AG04449 (cell line): Measurements from ENCODE around the gene HOXB8.

ENCODE experiments used
- CTCF ChIA-PET: fragments of 350-600 bp; formaldehyde crosslinking; extraction: SDS; loops from one replicate; lab custom pipeline; 2021; ENCODE audit warnings: antibody characterized with exemption; lab: Yijun Ruan, JAX
- POLR2A ChIA-PET: fragments of 400-600, 350-600 bp; formaldehyde crosslinking; extraction: SDS; loops from one replicate; lab custom pipeline; 2020; ENCODE audit warnings: antibody characterized with exemption, inconsistent platforms; lab: Yijun Ruan, JAX
- DNase-seq: peaks from one replicate; pipeline ENCODE4 v3.0.0-alpha.2; 2010; ENCODE audit warnings: low read depth, low spot score
- H3K4me3 ChIP-seq: 2 replicates; pipeline ENCODE4 v1.5.1; 2011; ENCODE audit warnings: low read depth, mild to moderate bottlenecking, control low read depth, low read length
- TF ChIP-seq, protein P1 (sequence below): IDR thresholded peaks from one replicate; pipeline ENCODE4 v1.5.1; 2011; ENCODE audit warnings: mild to moderate bottlenecking, moderate library complexity, low read length, control low read depth, inconsistent platforms; ENCODE audit not compliant: insufficient read depth; ENCODE audit errors: missing control alignments

The HOXB8 gene

GRCh38 chr17:48575673-48576478, 39.2 kb downstream of the HOXB8 start:
- POLR2A ChIA-PET, result interaction anchor here (0.8 to 2.8 kb wide), 10 partner anchors 9 to 93 kb away, joined by 3 to 16 read pairs (median 6); partner anchors contain the start of gene HOXB5

GRCh38 chr17:48575066-48575582, 40.0 kb downstream of the HOXB8 start:
- ChIA-PET POLR2A (interaction anchor here (0.6 to 2.8 kb wide), 5 partner anchors 9 to 549 kb away, joined by 3 to 16 read pairs (median 3); no protein-coding TSS in a partner anchor), CTCF (interaction anchor here (0.9 to 1.3 kb wide), 4 partner anchors 18 to 88 kb away, joined by 3 to 5 read pairs (median 4); no protein-coding TSS in a partner anchor)
- TF ChIP-seq, protein P1, sequence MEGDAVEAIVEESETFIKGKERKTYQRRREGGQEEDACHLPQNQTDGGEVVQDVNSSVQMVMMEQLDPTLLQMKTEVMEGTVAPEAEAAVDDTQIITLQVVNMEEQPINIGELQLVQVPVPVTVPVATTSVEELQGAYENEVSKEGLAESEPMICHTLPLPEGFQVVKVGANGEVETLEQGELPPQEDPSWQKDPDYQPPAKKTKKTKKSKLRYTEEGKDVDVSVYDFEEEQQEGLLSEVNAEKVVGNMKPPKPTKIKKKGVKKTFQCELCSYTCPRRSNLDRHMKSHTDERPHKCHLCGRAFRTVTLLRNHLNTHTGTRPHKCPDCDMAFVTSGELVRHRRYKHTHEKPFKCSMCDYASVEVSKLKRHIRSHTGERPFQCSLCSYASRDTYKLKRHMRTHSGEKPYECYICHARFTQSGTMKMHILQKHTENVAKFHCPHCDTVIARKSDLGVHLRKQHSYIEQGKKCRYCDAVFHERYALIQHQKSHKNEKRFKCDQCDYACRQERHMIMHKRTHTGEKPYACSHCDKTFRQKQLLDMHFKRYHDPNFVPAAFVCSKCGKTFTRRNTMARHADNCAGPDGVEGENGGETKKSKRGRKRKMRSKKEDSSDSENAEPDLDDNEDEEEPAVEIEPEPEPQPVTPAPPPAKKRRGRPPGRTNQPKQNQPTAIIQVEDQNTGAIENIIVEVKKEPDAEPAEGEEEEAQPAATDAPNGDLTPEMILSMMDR, result no peak
- DNase-seq, result no peak
- H3K4me3 ChIP-seq, result peak overlapping the region; percentile 49

More at GRCh38 chr17:48575673-48576478, 39.2 kb downstream of the HOXB8 start:
- TF ChIP-seq, protein P1, result no peak
- DNase-seq, result no peak
- H3K4me3 ChIP-seq, result peak overlapping the region; percentile 49
- CTCF ChIA-PET, result interaction anchor here (1.0 to 1.2 kb wide), 3 partner anchors 8 to 28 kb away, joined by 3 to 4 read pairs (median 4); no protein-coding TSS in a partner anchor

- H3K4me3 ChIP-seq, result peak overlapping the region; percentile 49
- TF ChIP-seq, protein P1, result no peak
- ChIA-PET CTCF (interaction anchor here (0.9 to 1.3 kb wide), 4 partner anchors 18 to 88 kb away, joined by 3 to 5 read pairs (median 4); no protein-coding TSS in a partner anchor), POLR2A (interaction anchor here (0.6 to 1.6 kb wide), 5 partner anchors 8 to 549 kb away, joined by 3 to 5 read pairs (median 3); no protein-coding TSS in a partner anchor)
- no peak for DNase-seq
Observed at GRCh38 chr17:48574505-48575065, 40.5 kb downstream of the HOXB8 start.

DNA sequence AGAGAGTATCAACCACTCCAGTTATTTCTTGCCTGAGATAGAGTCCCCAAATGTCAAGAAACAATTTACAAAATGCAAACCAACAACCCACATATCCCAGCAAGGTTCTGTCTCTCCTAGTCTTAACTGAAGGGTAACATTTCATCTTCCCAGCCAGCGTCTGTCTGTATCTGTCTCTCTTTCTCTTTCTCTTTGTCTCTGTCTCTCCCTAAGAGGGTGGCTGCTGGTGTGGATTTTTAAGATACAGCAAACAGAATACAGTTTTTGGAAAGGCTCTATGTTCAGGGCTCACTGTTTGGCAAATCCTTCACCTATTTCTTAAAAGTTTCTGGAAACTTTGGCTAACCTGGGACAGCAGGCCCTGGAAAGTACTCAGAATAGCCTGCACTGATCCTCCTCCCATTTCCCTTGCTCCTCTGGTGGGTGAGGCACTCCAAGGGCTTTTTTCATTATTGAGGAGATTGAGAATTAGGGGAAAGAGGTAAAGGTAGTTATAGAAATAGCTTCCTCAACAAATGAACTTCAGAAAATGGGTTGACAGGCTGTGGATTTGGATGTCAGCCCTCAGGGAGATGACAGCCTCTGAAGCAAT, 43.2 kb downstream of the HOXB8 start:
- TF ChIP-seq, protein P1, result no peak
- peak overlapping the region; percentile 54 for H3K4me3 ChIP-seq
- DNase-seq, result no peak
- CTCF ChIA-PET, result interaction anchor here (1.1 kb wide), 1 partner anchor 12 kb away, joined by 3 read pairs; no protein-coding TSS in a partner anchor
- POLR2A ChIA-PET, result no interaction called here

GRCh38 chr17:48571024-48571818, 43.9 kb downstream of the HOXB8 start:
- TF ChIP-seq, protein P1, result no peak
- ChIA-PET CTCF (interaction anchor here (1.1 to 1.6 kb wide), 3 partner anchors 11 to 235 kb away, joined by 3 to 10 read pairs (median 6); no protein-coding TSS in a partner anchor), POLR2A (interaction anchor here (2.3 kb wide), 1 partner anchor 15 kb away, joined by 17 read pairs; no protein-coding TSS in a partner anchor)
- H3K4me3 ChIP-seq, result peak overlapping the region; percentile 54
- no peak for DNase-seq
